Smooth muscle cell (in vitro differentiated cells): Measurements from ENCODE around the gene KRT83. TPM values are rescaled to one million over a fixed set of nuclear protein-coding genes. Genes with fewer than 3 reads are reported as not detected.

ENCODE experiments used
- DNase-seq: peaks from one replicate; lab custom pipeline; 2025; ENCODE audit not compliant: unreplicated experiment; lab: John Stamatoyannopoulos, UW
- H2AFZ ChIP-seq: fragments of 200-600 bp; sonication (generic); 2 replicates; pipeline ENCODE4 v1.6.0; 2016; ENCODE audit warnings: antibody characterized with exemption, low read depth, mild to moderate bottlenecking
- H3F3A ChIP-seq: fragments of 200-600 bp; sonication (generic); 2 replicates; pipeline ENCODE4 v1.6.0; 2017; ENCODE audit warnings: antibody characterized with exemption, low read depth
- H3K27ac ChIP-seq: fragments of 200-600 bp; sonication (generic); 2 replicates; pipeline ENCODE4 v1.5.1; 2016; ENCODE audit warnings: low read depth, mild to moderate bottlenecking
- H3K27me3 ChIP-seq: fragments of 200-600 bp; sonication (generic); 2 replicates; pipeline ENCODE4 v1.6.1; 2016; ENCODE audit warnings: low read depth, mild to moderate bottlenecking
- H3K36me3 ChIP-seq: fragments of 200-600 bp; sonication (generic); 2 replicates; pipeline ENCODE4 v1.5.1; 2016; ENCODE audit warnings: low read depth
- H3K4me1 ChIP-seq: fragments of 200-600 bp; sonication (generic); 2 replicates; pipeline ENCODE4 v1.5.1; 2016; ENCODE audit warnings: low read depth
- H3K4me2 ChIP-seq: fragments of 200-600 bp; sonication (generic); 2 replicates; pipeline ENCODE4 v1.6.0; 2016; ENCODE audit warnings: mild to moderate bottlenecking
- H3K4me3 ChIP-seq: fragments of 200-600 bp; sonication (generic); 2 replicates; pipeline ENCODE4 v1.5.1; 2016; ENCODE audit warnings: mild to moderate bottlenecking
- H3K79me2 ChIP-seq: fragments of 200-600 bp; sonication (generic); 2 replicates; pipeline ENCODE4 v1.6.0; 2016; ENCODE audit warnings: low read depth, mild to moderate bottlenecking
- H3K9ac ChIP-seq: fragments of 200-600 bp; sonication (generic); 2 replicates; pipeline ENCODE4 v1.6.0; 2016; ENCODE audit warnings: low read depth
- H3K9me3 ChIP-seq: fragments of 200-600 bp; sonication (generic); replicated peaks from 2 replicates; pipeline ENCODE4 v1.5.1; 2016; ENCODE audit warnings: low read depth
- H4K20me1 ChIP-seq: fragments of 200-600 bp; sonication (generic); 2 replicates; pipeline ENCODE4 v1.6.0; 2016; ENCODE audit warnings: low read depth
- CTCF ChIP-seq: fragments of 200-600 bp; sonication (generic); IDR thresholded peaks from 2 replicates; pipeline ENCODE4 v1.5.1; 2017; ENCODE audit warnings: borderline replicate concordance, mild to moderate bottlenecking, antibody characterized with exemption; ENCODE audit not compliant: insufficient read depth, poor library complexity, severe bottlenecking
- WGBS: methylation state at CpG from one replicate; pipeline ENCODE4 v1.1.7; 2016; ENCODE audit warnings: low lambda C conversion rate; 5-methylcytosine and 5-hydroxymethylcytosine counted together
- polyA plus RNA-seq: library from polyadenylated mRNA; unstranded; fragments of >200 nt; fragmentation: Nextera tagmentation; extraction: Ambion mirVana; gene quantifications from 2 replicates; pipeline ENCODE4 v1.2.1, GENCODE V29; 2016
- total RNA-seq: library from RNA; depleted of rRNA; stranded (reverse); fragments of >200 nt; gene quantifications from 2 replicates; pipeline ENCODE4 v1.2.3, GENCODE V29; 2014

KRT83 gene
- total and polyA plus RNA-seq, 2 experiments from 2014 or later: not detected

- WGBS: 85% methylated on average over 4 of the region's 4 CpGs
- H3K9me3 ChIP-seq: no peaks in the 10 kb centered on the region
- no peak overlapping the region for H3K27ac ChIP-seq
- H3K27me3 ChIP-seq: peaks cover 9% of the 10 kb centered on the region
- DNase-seq: no peak
- H2AFZ ChIP-seq: no peak overlapping the region
- no peak for TF ChIP-seq CTCF
- H3K4me2 ChIP-seq: no peak overlapping the region
- peaks cover 7% of the 10 kb centered on the region for H3F3A ChIP-seq
- no peak overlapping the region for H3K4me3 ChIP-seq
- no peaks in the 10 kb centered on the region for H3K79me2 ChIP-seq
- no peak overlapping the region for H3K9ac ChIP-seq
- no peaks in the 10 kb centered on the region for H3K36me3 ChIP-seq
- no peaks in the 10 kb centered on the region for H4K20me1 ChIP-seq
- no peaks in the 10 kb centered on the region for H3K4me1 ChIP-seq
Measured at GRCh38 chr12:52335598-52336262, 14.5 kb upstream of the KRT83 start.

GRCh38 chr12:52334185-52334584 lies 13.0 kb upstream of the KRT83 start:
- Histone ChIP-seq H3K36me3 (no peaks in the 10 kb centered on the region), H3F3A (peaks cover 7% of the 10 kb centered on the region), H3K4me3 (no peak overlapping the region), H3K79me2 (no peaks in the 10 kb centered on the region), H2AFZ (no peak overlapping the region), H3K9ac (no peak overlapping the region), H4K20me1 (no peaks in the 10 kb centered on the region), H3K4me1 (no peaks in the 10 kb centered on the region), H3K27me3 (peaks cover 9% of the 10 kb centered on the region), H3K4me2 (no peak overlapping the region), H3K27ac (no peak overlapping the region), H3K9me3 (no peaks in the 10 kb centered on the region)
- 98% methylated on average over 3 of the region's 3 CpGs for WGBS
- DNase-seq: no peak
- no peak for TF ChIP-seq CTCF

GRCh38 chr12:52333321-52333720 lies 12.1 kb upstream of the KRT83 start:
- no peak for DNase-seq
- Histone ChIP-seq H3K4me2 (no peak overlapping the region), H3K79me2 (no peaks in the 10 kb centered on the region), H3K4me1 (no peaks in the 10 kb centered on the region), H3K9ac (no peak overlapping the region), H3K27ac (no peak overlapping the region), H4K20me1 (no peaks in the 10 kb centered on the region), H2AFZ (no peak overlapping the region), H3K36me3 (no peaks in the 10 kb centered on the region), H3K27me3 (peaks cover 9% of the 10 kb centered on the region), H3K9me3 (no peaks in the 10 kb centered on the region), H3K4me3 (no peak overlapping the region), H3F3A (peaks cover 7% of the 10 kb centered on the region)
- TF ChIP-seq CTCF: no peak
- 36% methylated on average over 3 of the region's 3 CpGs for WGBS

- no peaks in the 10 kb centered on the region for H3K36me3 ChIP-seq
- no peaks in the 10 kb centered on the region for H3K79me2 ChIP-seq
- no peak overlapping the region for H3K27ac ChIP-seq
- H3K27me3 ChIP-seq: peaks cover 9% of the 10 kb centered on the region
- H4K20me1 ChIP-seq: no peaks in the 10 kb centered on the region
- peaks cover 7% of the 10 kb centered on the region for H3F3A ChIP-seq
- no peaks in the 10 kb centered on the region for H3K4me1 ChIP-seq
- H3K9me3 ChIP-seq: no peaks in the 10 kb centered on the region
- no peak overlapping the region for H2AFZ ChIP-seq
- H3K4me2 ChIP-seq: no peak overlapping the region
- DNase-seq: no peak
- no peak overlapping the region for H3K4me3 ChIP-seq
- TF ChIP-seq CTCF: no peak
- no peak overlapping the region for H3K9ac ChIP-seq
- 100% methylated on average over 1 of the region's 1 CpG for WGBS
Measured at GRCh38 chr12:52332381-52332780, 11.2 kb upstream of the KRT83 start.
